Right lobe of liver (tissue), 4 donors: ENCODE results near the gene FGF13.

ENCODE experiments used
- CTCF ChIP-seq, 4 donors: fragments of 200-600 bp in 3 of 4; fragments of 450-650 bp in 1 of 4; IDR thresholded peaks; one replicate each; pipeline versions ENCODE4 v1.5.1 to v1.8.0; 2016 to 2022; ENCODE audit warnings: antibody characterized with exemption in 4 of 4, mild to moderate bottlenecking in 2 of 4
- POLR2A ChIP-seq: fragments of 450-650 bp; IDR thresholded peaks from one replicate; pipeline ENCODE4 v1.6.1; 2017; ENCODE audit warnings: antibody characterized with exemption, mild to moderate bottlenecking
- donor health status: DM: no; HTN: no; CAD: no.
- donor health status: DM: no; HTN: no; CAD: no.
- donor health status: DM: no; HTN: yes; CAD: no.

- TF ChIP-seq CTCF (IDR thresholded peaks at IDR 0.05) (no peak), POLR2A (no peak)
Observed at GRCh38 chrX:138638996-138639395, 72.5 kb downstream of the FGF13 start.
